Measurements from ENCODE around the gene MT1F. TPM values are rescaled to one million over a fixed set of nuclear protein-coding genes. Genes with fewer than 3 reads are reported as not detected.
"Not testable (repeated sequence)": the region's sequence is repeated elsewhere in the genome, so short reads cannot be mapped to it uniquely, and the experiment has no call there.

MT1F gene
- total RNA-seq, 2 donors from 2014 or later: 3.4 TPM; not detected in 1

DNA sequence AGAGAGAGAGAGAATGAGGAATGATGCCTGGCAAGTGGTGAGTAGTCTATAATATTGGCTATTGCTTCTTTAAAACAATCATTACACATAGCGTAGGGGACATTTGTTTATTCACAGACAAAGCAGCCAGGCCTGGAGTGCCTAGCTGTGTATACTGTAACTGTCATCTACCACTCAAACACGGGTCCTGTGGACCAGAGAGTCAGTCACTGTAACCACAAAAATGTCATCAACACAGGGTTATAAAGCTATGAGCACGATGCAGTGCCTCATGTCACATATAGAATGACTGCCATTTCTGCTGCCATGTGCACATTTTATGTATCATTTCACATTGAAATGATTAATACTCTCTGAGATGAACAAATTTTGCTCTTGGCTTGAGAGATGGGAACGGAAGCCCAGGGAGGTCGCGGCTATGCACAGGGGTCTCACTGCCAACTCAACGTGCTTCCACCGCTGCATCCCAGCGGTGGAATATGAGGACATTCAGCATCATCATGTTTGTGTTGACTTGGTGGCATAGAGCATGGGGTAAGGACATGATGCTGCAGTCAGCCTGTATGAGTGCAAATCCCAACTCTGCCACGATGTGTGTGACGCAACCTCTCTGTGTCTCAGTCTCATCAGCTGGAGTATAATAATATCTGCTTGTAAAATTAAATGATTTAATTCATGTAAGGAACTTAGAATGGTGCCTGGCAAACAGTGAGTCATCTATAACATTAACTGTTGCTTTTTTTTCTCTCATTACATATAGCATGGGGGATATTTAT lies 15.2 kb downstream of the MT1F start:
- DNase-seq: no peak
- no peaks in the 10 kb centered on the region for H3K36me3 Mint-ChIP-seq (ENCODE audit: low read depth)
- TF ChIP-seq, protein P1, sequence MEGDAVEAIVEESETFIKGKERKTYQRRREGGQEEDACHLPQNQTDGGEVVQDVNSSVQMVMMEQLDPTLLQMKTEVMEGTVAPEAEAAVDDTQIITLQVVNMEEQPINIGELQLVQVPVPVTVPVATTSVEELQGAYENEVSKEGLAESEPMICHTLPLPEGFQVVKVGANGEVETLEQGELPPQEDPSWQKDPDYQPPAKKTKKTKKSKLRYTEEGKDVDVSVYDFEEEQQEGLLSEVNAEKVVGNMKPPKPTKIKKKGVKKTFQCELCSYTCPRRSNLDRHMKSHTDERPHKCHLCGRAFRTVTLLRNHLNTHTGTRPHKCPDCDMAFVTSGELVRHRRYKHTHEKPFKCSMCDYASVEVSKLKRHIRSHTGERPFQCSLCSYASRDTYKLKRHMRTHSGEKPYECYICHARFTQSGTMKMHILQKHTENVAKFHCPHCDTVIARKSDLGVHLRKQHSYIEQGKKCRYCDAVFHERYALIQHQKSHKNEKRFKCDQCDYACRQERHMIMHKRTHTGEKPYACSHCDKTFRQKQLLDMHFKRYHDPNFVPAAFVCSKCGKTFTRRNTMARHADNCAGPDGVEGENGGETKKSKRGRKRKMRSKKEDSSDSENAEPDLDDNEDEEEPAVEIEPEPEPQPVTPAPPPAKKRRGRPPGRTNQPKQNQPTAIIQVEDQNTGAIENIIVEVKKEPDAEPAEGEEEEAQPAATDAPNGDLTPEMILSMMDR (conservative IDR thresholded peaks at IDR 0.05): no peak
- no peak overlapping the region for H3K4me3 Mint-ChIP-seq
- Histone ChIP-seq H3K9me3 (ENCODE audit: control insufficient read depth, low read length) (no peaks in the 10 kb centered on the region), H3K27ac (ENCODE audit: low read depth, low read length) (no peak overlapping the region), H3K4me3 (ENCODE audit: low read length) (no peak overlapping the region), H3K36me3 (ENCODE audit: control insufficient read depth, insufficient read depth, low read length) (no peaks in the 10 kb centered on the region), H3K9ac (ENCODE audit: extremely low read depth, low read length, poor library complexity, severe bottlenecking) (no peak overlapping the region), H3K27me3 (ENCODE audit: control insufficient read depth, insufficient read depth, low read length, poor library complexity, severe bottlenecking) (peaks cover 92% of the 10 kb centered on the region), H3K4me1 (ENCODE audit: control insufficient read depth, insufficient read depth, low read length) (no peaks in the 10 kb centered on the region)
- no peaks in the 10 kb centered on the region for H3K9me3 Mint-ChIP-seq
- H3K27me3 Mint-ChIP-seq (ENCODE audit: insufficient read depth): peaks cover 88% of the 10 kb centered on the region
- no peak overlapping the region for H3K27ac Mint-ChIP-seq
- H3K4me1 Mint-ChIP-seq: peaks cover 21% of the 10 kb centered on the region
- 92 to 95% methylated on average over 10 to 11 of the region's 11 CpGs for WGBS, 2 experiments (ENCODE audit: insufficient coverage in 1 of 2, insufficient read length in 1 of 2)

DNA sequence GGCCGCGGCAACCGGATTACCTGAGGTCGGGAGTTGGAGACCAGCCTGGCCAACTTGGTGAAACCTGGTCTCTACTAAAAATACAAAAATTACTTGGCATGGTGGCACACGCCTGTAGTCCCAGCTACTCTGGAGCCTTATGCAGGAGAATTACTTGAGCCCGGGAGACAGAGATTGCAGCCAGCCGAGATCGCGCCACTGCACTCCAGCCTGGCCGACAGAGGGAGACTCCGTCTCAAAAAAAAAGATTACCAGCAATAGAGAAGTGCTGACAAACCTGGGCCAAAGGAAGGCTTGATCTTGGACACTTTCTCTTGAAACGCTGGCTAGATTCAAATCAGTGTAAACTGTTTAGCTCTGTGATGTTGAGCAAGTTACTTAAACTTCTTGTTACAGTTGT lies 16.2 kb downstream of the MT1F start:
- DNase-seq: peak; percentile 86
- Histone ChIP-seq H3K4me3 (ENCODE audit: low read length) (no peak overlapping the region), H3K27me3 (ENCODE audit: control insufficient read depth, insufficient read depth, low read length, poor library complexity, severe bottlenecking) (peaks cover 88% of the 10 kb centered on the region), H3K9ac (ENCODE audit: extremely low read depth, low read length, poor library complexity, severe bottlenecking) (no peak overlapping the region), H3K4me1 (ENCODE audit: control insufficient read depth, insufficient read depth, low read length) (no peaks in the 10 kb centered on the region), H3K27ac (ENCODE audit: low read depth, low read length) (no peak overlapping the region), H3K9me3 (ENCODE audit: control insufficient read depth, low read length) (no peaks in the 10 kb centered on the region), H3K36me3 (ENCODE audit: control insufficient read depth, insufficient read depth, low read length) (no peaks in the 10 kb centered on the region)
- peaks cover 80% of the 10 kb centered on the region for H3K27me3 Mint-ChIP-seq (ENCODE audit: insufficient read depth)
- H3K9me3 Mint-ChIP-seq: no peaks in the 10 kb centered on the region
- no peaks in the 10 kb centered on the region for H3K36me3 Mint-ChIP-seq (ENCODE audit: low read depth)
- no peak overlapping the region for H3K27ac Mint-ChIP-seq
- WGBS, 2 experiments (ENCODE audit: insufficient coverage in 1 of 2, insufficient read length in 1 of 2): 42 to 46% methylated on average over 12 of the region's 12 CpGs
- no peak overlapping the region for H3K4me3 Mint-ChIP-seq
- TF ChIP-seq, protein P1 (conservative IDR thresholded peaks at IDR 0.05): peak; percentile 84
- H3K4me1 Mint-ChIP-seq: peaks cover 19% of the 10 kb centered on the region

DNA sequence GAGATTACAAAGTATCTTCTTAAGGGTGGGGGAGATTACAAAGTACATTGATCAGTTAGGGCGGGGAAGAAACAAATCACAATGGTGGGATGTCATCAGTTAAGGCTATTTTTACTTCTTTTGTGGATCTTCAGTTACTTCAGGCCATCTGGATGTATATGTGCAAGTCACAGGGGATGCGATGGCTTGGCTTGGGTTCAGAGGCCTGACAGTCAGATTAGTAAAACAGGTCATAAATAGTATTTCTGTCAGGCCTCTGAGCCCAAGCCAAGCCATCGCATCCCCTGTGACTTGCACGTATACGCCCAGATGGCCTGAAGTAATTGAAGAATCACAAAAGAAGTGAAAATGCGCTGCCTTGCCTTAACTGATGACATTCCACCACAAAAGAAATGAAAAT lies 16.8 kb downstream of the MT1F start:
- H3K36me3 Mint-ChIP-seq (ENCODE audit: low read depth); H3K9me3 Mint-ChIP-seq; H3K36me3 ChIP-seq (ENCODE audit: control insufficient read depth, insufficient read depth, low read length); H3K27ac ChIP-seq (ENCODE audit: low read depth, low read length); H3K9ac ChIP-seq (ENCODE audit: extremely low read depth, low read length, poor library complexity, severe bottlenecking); H3K9me3 ChIP-seq (ENCODE audit: control insufficient read depth, low read length); H3K4me3 ChIP-seq (ENCODE audit: low read length); DNase-seq; H3K27ac Mint-ChIP-seq; H3K4me1 ChIP-seq (ENCODE audit: control insufficient read depth, insufficient read depth, low read length): not testable (repeated sequence)
- Mint-ChIP-seq H3K27me3 (ENCODE audit: insufficient read depth) (peaks cover 74% of the 10 kb centered on the region), H3K4me1 (peaks cover 19% of the 10 kb centered on the region), H3K4me3 (peak overlapping the region; percentile 64)
- peaks cover 88% of the 10 kb centered on the region for H3K27me3 ChIP-seq (ENCODE audit: control insufficient read depth, insufficient read depth, low read length, poor library complexity, severe bottlenecking)
- WGBS, 2 experiments (ENCODE audit: insufficient coverage in 1 of 2, insufficient read length in 1 of 2): 74 to 79% methylated on average over 6 of the region's 6 CpGs

Measured in endodermal cell (in vitro differentiated cells).